Hippocampal formation (tissue), 2 donors: ENCODE measurements around the gene TMEM132C.
"Not testable (repeated sequence)": the region's sequence is repeated elsewhere in the genome, so short reads cannot be mapped to it uniquely, and the experiment has no call there.

Experiments
- DNase-seq, 2 donors: peaks; one replicate each; lab custom pipeline; 2025; lab: John Stamatoyannopoulos, UW

The TMEM132C gene

GRCh38 chr12:128564956-128565355 is 298.0 kb downstream of the TMEM132C start:
- no peak for DNase-seq

GRCh38 chr12:128567730-128568129 is 300.8 kb downstream of the TMEM132C start:
- DNase-seq = no peak

DNA sequence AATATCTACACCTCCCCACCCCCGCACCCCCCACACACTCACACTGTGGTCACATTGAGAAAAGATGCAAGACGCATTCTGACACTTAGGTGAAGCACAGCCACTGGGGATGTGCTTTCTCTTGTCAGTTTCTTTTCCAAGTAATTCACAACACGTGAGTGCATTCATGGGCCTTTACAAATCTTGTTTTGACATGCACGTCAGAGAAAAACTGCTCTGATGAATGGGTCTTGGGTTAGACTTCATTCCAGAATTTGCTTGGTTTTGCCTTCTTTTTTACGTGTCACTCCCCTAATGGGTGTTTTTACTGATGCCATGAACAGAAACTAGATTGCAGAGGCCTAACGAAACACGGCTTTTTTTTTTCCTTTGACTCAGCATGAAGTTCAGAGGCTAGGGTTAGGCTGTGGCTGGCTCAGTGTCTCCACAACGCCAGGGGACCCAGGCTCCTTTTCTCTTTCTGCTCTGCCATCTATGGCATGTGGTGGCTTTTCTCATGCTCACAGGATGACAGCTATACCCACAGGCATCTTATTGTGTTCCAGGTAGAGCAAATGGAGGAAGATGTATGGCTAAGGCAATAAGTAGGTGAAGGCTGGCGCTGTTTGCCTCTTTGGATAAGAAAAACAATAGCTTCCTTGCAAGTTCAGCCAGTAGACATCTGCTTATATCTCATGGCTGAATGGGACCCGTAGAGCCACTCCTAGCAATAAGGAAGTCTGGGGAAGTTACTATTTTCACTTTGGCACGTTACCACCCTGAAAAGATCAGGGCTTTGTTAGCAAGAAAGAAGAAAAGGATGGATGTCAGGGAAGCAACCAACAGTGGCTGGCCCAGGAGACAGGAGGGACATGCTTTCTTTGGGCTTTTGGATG is 303.5 kb downstream of the TMEM132C start:
- DNase-seq = no peak

GRCh38 chr12:128571906-128572810 is 305.2 kb downstream of the TMEM132C start:
- no peak for DNase-seq

DNA sequence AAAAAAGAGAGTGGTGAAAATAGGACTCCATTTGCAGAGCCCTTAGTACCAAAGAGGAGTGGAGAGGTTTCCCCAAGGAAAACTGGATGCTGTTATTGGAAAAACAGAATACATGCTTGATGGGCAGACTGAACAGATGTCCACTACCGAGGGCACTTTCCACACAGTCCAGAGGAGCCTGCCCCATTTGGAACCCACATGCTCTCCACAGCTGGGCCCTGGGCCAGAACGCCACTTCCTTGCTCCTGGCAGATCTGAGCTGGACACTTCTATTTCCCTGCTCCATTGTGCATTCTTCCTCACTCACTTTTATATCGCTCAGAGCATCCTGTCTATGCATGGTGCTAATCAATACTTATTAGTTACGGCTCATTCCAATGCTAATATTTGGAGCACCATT is 306.9 kb downstream of the TMEM132C start:
- DNase-seq = no peak

- no peak for DNase-seq
These were observed 311.1 kb downstream of the TMEM132C start for GRCh38 chr12:128578045-128578444.

DNA sequence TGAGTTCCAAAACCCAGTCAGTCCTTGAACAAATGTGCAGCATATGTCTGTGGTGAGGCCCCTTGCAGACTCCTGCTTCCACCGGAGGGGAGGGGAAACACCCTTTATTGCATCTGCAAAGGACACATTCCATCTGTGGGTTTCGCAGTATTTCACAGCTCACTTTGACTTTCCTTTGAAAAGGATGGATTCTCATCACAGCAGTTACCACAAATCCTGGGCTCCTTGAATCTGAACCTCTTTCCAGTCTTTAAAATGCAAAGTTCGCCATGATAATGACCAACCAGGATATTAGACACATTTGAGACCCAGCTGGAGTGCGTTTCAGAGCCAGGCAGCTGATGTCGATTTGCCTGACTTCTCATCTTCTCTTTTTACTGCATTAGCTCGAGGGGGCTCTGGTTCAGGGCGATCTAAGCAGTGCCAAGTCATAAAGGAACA is 314.4 kb downstream of the TMEM132C start:
- no peak for DNase-seq

GRCh38 chr12:128583453-128583852 is 316.5 kb downstream of the TMEM132C start:
- DNase-seq = no peak

GRCh38 chr12:128586451-128587029 is 319.6 kb downstream of the TMEM132C start:
- DNase-seq = no peak

GRCh38 chr12:128587918-128588317 is 320.9 kb downstream of the TMEM132C start:
- DNase-seq = no peak

DNA sequence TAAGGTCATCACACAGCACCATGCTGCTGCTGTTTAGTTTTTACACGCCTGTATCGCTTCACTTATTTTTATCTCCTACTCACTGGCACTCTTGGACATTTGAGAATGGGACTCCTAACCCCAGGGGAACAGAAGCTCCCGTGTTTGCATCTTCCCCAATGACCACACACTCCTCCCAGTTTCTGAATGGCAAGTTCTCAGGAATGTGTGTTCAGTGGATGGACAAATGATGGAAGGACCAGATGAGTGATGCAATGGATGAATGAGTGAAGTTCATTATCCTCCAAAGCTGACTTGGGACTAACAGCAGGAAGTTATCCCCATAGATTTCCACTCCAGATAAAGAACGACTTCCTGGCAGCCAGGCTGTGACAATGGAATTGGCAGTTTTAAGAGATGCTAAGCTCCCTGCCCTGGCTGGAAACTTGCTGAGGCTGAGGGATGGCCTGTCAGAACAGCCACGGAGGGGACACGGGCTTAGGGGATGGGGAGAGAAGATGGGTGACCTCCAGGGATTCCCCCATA is 325.3 kb downstream of the TMEM132C start:
- no peak for DNase-seq

GRCh38 chr12:128594521-128594920 is 327.6 kb downstream of the TMEM132C start:
- no peak for DNase-seq

DNA sequence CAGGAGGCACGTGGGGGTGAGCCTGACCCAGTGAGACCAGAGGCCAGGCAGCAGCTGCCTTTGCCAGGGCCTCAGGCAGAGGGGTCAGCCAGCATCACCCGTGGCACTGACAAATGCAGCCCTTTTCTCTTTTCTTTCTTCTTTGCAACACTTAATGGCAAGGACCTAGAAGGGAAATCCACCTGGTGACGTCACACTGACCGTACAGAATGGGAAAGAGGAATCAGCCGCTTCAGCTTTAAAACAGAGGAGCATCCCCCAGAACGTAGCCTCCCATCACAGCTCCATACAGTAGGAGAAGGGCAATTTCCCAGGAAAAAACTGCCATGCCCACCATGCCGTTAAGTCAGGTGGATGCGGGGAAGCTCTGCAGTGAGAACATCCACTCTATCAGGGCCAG is 328.6 kb downstream of the TMEM132C start:
- no peak for DNase-seq

DNA sequence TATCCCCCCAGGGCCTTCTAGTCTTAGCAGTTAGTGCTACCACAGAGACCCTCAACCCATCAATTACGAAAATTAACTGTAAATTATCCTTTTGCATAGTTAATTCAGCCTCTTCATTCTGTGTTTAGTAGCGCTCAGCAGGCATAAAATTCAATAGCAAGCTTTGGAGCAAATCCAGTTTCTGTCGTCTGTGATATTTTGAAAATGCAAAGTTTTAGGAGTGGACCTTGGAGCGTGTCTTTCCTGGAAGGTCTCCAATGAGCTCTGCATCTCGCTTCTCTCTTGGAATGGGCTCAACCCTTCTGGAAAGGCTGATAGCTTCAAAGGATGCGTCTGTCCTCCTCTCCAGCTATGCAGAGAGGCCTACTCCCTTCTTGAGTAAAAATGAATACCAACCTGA is 333.9 kb downstream of the TMEM132C start:
- DNase-seq = no peak

GRCh38 chr12:128603573-128604115 is 336.7 kb downstream of the TMEM132C start:
- no peak for DNase-seq

DNA sequence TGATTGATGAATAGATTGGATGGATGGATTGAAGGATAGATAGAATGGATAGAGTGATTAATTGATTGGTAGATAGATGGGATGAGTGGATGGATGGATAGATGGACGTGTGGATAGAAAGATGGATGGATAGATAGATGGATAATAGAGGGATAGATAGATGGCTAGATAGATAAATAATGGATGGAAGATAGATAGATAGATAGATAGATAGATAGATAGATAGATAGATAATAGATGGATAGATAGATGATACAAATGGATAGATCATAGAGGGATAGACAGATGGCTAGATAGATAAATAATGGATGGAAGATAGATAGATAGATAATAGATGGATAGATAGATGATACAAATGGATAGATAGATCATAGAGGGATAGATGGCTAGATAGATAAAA is 337.2 kb downstream of the TMEM132C start:
- not testable (repeated sequence) for DNase-seq

GRCh38 chr12:128606051-128606450 is 339.1 kb downstream of the TMEM132C start:
- DNase-seq = no peak

- DNase-seq = no peak
These were observed 339.6 kb downstream of the TMEM132C start for GRCh38 chr12:128606538-128606937.

GRCh38 chr12:128606970-128607369 is 340.0 kb downstream of the TMEM132C start:
- DNase-seq = no peak

GRCh38 chr12:128607641-128608040 is 340.7 kb downstream of the TMEM132C start:
- no peak for DNase-seq

- DNase-seq = no peak
These were observed 342.9 kb downstream of the TMEM132C start for GRCh38 chr12:128609861-128610260.

DNA sequence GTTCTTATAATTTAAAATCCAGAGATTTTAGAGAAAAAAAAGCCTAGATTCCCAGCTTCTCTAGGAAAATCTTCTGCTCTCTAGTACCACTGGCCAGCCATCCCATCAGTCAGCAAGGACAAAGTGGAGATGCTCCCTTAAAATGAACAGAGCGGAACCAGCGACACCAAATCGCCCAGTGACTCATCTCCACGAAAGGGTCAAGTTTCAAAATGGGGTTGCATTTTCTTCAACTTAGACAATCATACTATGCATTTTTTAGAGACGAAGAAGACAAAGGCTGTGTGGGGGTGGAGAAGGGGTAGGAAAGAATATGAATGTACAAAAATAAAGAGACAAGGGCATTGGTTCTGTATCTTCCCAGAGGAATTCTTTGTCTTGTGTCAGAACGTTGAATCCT is 344.8 kb downstream of the TMEM132C start:
- DNase-seq = no peak
